Coronary artery (tissue), 2 donors: ENCODE results near the gene KRT3.

ENCODE experiments used
- DNase-seq: peaks from one replicate; pipeline ENCODE4 v3.0.0-alpha.2; 2017; ENCODE audit warnings: low spot score
- H3K27ac ChIP-seq, 2 donors: fragments of 200-600 bp; sonication (generic); one replicate each; pipeline ENCODE4 v1.5.1; 2016 to 2019
- H3K4me3 ChIP-seq: fragments of 200-600 bp; sonication (generic); 2 replicates; pipeline ENCODE4 v1.5.1; 2016; ENCODE audit warnings: mild to moderate bottlenecking, moderate library complexity
- TF ChIP-seq, protein P1 (sequence below): fragments of 200-600 bp; sonication (generic); IDR thresholded peaks from one replicate; pipeline ENCODE4 v1.5.1; 2019; ENCODE audit warnings: antibody characterized with exemption

KRT3 gene

DNA sequence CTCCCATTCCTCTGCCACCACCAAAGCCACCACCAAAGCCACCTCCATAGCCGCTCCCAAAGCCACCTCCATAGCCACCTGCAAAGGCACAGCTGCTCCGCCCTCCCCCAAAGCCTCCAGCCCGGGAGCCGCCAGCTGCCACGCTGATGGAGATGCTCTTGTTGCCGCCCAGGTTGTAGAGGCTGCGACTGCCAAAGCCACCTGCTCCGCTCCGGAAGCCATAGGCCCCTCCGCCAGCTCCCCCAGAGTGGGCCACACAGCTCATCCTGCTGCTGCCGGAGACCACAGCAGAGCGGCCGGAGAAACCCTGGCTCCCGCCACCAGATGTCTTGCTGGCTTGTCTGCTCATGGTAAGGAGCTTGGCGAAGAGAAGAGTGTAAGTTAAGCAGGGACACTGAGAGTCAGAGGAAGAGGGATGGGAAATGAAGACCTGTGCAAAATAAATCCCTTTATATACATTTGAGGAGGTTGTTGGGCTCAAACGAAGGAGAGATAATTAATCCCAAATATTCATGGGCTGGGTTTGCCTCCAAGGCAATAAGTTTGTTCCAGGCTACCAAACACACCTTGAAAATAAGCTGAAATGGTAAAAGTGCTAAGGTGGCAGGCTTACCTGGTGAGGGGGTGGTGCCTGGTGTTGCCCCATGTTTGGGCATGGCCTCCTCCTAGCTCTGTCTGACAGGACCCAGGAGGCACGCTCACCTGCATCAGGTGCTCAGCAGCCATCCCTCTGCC is at the start of gene KRT3:
Gene KRT3, minus strand, starts transcription at position 424 of the 735 bp plus-strand sequence. Its CDS starts 75 bp downstream, at position 349.
- H3K27ac ChIP-seq: no peak within 1 kb of the TSS
- TF ChIP-seq, protein P1, sequence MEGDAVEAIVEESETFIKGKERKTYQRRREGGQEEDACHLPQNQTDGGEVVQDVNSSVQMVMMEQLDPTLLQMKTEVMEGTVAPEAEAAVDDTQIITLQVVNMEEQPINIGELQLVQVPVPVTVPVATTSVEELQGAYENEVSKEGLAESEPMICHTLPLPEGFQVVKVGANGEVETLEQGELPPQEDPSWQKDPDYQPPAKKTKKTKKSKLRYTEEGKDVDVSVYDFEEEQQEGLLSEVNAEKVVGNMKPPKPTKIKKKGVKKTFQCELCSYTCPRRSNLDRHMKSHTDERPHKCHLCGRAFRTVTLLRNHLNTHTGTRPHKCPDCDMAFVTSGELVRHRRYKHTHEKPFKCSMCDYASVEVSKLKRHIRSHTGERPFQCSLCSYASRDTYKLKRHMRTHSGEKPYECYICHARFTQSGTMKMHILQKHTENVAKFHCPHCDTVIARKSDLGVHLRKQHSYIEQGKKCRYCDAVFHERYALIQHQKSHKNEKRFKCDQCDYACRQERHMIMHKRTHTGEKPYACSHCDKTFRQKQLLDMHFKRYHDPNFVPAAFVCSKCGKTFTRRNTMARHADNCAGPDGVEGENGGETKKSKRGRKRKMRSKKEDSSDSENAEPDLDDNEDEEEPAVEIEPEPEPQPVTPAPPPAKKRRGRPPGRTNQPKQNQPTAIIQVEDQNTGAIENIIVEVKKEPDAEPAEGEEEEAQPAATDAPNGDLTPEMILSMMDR: no peak
- H3K4me3 ChIP-seq: no peak within 1 kb of the TSS
- DNase-seq: no peak

DNA sequence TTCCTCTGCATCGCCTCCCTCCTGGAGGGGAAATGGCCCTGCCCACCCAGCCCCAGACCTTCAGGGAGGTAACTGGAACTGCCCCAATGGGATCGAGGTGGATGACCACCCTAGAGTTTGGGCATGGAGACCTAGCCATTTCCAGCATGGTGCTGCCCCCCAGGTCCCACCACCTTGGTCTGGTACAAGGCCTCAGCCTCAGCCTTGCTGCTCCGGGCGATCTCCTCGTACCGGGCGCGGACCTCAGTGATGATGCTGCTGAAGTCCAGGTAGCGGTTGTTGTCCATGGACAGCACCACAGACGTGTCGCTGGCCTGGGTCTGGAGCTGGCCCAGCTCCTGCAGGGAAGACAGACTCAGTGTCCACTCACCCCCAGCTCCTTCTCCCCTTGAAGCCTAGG is 48.5 kb upstream of the KRT3 start:
- TF ChIP-seq, protein P1: no peak
- no peak overlapping the region for H3K4me3 ChIP-seq
- no peak for DNase-seq
- H3K27ac ChIP-seq: no peak overlapping the region

DNA sequence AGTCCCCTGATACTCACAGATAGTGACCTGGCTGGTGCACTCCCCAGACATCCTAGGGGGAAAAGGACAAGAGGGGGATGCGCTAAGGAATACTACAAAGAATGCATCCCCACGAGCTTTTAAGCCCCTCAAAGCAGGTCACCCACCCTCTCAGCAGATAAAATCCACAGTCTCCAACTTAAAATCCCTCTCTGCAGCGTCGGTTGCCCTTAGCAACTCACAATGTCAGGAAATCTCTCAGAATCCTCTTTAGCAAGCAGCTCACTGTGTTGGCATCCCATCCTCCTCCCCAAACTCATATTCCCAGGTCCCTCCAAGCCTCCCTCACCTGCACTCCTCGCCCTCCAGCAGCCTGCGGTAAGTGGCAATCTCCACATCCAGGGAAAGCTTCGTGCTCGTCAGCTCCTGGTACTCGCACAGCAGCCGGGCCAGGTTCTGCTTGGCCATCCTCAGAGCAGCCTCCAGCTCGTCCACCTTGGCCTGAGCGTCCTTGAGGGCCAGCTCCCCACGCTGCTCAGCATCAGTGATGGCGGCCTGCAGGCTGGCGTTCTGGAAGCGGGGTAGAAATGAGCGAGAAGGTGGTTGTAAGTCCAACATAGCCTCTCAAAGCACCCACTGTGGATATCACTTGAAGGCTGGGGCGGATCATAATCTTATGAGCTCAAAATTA is 43.7 kb upstream of the KRT3 start:
- no peak overlapping the region for H3K27ac ChIP-seq
- TF ChIP-seq, protein P1: no peak
- DNase-seq: no peak
- H3K4me3 ChIP-seq: no peak overlapping the region

DNA sequence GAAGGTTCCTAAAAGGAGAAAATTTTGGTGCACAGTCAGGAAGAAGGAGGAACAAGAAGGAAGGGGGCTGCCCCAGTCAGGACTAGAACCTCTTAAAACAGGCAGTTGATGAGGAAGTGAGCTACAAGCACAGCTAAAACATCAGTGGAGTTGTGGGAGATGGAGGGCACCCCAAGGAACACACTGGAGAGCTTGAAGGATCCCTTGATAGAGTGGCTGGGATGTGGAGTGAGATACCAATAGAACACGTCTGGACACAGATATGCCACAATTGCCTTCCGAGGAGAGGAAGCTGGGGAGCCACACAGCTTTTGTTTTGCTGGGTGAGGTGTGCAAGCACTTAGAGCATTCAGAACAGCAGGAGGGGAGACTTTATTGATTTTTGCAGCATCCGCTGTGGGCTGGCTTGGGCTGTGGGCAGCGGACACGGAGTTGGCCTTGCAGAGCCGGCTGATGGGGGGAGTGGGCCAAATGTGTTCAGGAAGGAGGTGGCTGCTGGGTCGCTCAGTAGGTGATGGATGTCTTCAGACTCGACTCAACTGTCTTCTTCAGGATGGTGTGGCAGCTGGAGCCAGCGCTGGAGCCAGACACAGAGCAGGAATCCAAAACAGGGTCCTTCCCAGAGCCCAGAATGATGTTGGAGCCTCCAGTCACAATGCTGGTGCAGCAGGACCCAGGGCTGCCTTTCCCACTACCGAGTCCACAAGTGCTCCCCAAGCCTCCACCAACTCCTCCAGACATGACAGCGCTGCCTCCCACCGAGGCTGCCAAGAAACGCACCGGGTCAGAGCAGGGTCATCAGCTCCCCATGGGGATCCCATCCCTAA is 42.9 kb upstream of the KRT3 start:
- DNase-seq: no peak
- no peak overlapping the region for H3K27ac ChIP-seq
- H3K4me3 ChIP-seq: no peak overlapping the region
- TF ChIP-seq, protein P1: no peak

DNA sequence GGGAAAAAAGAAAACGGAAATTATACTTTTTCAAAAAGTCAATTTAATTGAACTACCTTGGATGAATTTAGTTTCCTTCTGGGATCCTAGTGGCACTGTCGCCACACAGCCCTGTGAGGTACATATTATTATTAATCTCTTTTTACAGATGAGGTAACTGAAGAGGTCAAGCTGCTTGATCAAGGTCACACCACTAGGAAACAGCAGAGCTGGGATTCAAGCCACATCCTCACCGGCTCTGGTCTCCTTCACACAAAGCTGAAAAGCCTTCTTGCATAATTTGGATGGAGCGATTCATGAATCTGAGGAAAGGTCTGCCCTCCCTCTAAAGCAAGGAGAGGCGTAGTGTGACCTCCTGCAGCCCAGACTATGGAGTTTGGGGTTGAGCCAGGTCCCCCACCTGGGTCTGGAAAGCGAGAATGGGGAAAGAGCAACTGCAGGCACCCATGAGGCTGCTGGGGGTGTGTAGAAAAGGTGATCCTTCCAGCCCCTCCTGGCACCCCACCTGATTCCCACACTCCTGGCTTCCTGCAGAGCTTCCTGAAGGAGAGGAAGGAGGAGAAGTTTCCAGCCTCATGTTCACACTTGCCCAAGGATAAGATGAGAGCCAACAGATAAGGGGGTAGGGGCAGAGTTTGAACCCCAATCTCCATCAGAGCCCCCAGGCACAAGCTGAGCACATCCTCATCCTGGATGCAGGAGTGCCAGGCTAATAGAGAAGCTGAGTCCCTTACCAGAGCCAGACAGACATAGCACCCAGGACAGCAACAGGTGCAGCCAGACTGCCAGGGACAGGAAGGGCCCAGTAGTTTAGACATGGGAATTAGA is 42.1 kb upstream of the KRT3 start:
- no peak overlapping the region for H3K27ac ChIP-seq
- no peak overlapping the region for H3K4me3 ChIP-seq
- DNase-seq: no peak
- TF ChIP-seq, protein P1: no peak

DNA sequence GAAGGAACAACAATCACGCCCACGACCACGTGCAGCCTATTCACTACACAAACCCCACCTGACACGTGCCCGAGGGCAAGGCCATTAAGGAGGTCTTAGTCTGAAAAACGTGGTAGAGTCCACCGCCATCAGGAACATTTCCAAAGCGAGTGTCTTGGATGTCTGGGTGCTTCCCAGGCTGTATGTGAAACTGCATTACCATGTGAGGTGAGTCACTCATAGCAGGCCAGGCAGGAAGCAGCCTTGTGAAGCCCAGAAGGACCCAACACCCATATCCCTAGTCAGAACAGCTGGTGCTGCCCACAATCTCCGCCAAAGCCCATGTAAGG is 41.5 kb upstream of the KRT3 start:
- TF ChIP-seq, protein P1: no peak

More for the DNA sequence above, 41.5 kb upstream of the KRT3 start:
- H3K4me3 ChIP-seq: no peak overlapping the region
- DNase-seq: no peak
- no peak overlapping the region for H3K27ac ChIP-seq
